HS-5 (cell line): ENCODE results near the gene ASTN2.

Source experiments
- DNase-seq: peaks from one replicate; pipeline ENCODE4 v3.0.0-alpha.2; 2012; ENCODE audit warnings: low read depth

The ASTN2 gene

GRCh38 chr9:117114768-117115167 is 300.1 kb downstream of the ASTN2 start:
- DNase-seq: no peak

GRCh38 chr9:117104716-117105495 is 310.0 kb downstream of the ASTN2 start:
- no peak for DNase-seq

- no peak for DNase-seq
Observed at GRCh38 chr9:117104206-117104605, 310.7 kb downstream of the ASTN2 start.

- DNase-seq: no peak
Observed at GRCh38 chr9:117103438-117104110, 311.3 kb downstream of the ASTN2 start.

- no peak for DNase-seq
Observed at GRCh38 chr9:117101008-117101407, 313.8 kb downstream of the ASTN2 start.

- DNase-seq: no peak
Observed at GRCh38 chr9:117098331-117098730, 316.5 kb downstream of the ASTN2 start.

- no peak for DNase-seq
Observed at GRCh38 chr9:117097761-117098160, 317.1 kb downstream of the ASTN2 start.

GRCh38 chr9:117096138-117096537 is 318.7 kb downstream of the ASTN2 start:
- DNase-seq: no peak

- DNase-seq: no peak
Observed at GRCh38 chr9:117095081-117095480, 319.8 kb downstream of the ASTN2 start.

GRCh38 chr9:117093891-117094844 is 320.7 kb downstream of the ASTN2 start:
- DNase-seq: no peak

- no peak for DNase-seq
Observed at GRCh38 chr9:117092582-117092981, 322.3 kb downstream of the ASTN2 start.

- no peak for DNase-seq
Observed at GRCh38 chr9:117091529-117091928, 323.3 kb downstream of the ASTN2 start.

- no peak for DNase-seq
Observed at GRCh38 chr9:117088786-117089185, 326.1 kb downstream of the ASTN2 start.

GRCh38 chr9:117088140-117088539 is 326.7 kb downstream of the ASTN2 start:
- DNase-seq: no peak

- no peak for DNase-seq
Observed at GRCh38 chr9:117084221-117084620, 330.6 kb downstream of the ASTN2 start.

GRCh38 chr9:117083559-117083958 is 331.3 kb downstream of the ASTN2 start:
- no peak for DNase-seq

GRCh38 chr9:117081641-117082317 is 333.1 kb downstream of the ASTN2 start:
- DNase-seq: no peak

GRCh38 chr9:117080765-117081390 is 334.0 kb downstream of the ASTN2 start:
- DNase-seq: no peak

- no peak for DNase-seq
Observed at GRCh38 chr9:117076571-117077290, 338.1 kb downstream of the ASTN2 start.

GRCh38 chr9:117075636-117076035 is 339.2 kb downstream of the ASTN2 start:
- no peak for DNase-seq
